Endothelial cell of umbilical vein (primary cell): Measurements from ENCODE around the gene FHIT. TPM values are rescaled to one million over a fixed set of nuclear protein-coding genes. Genes with fewer than 3 reads are reported as not detected.

Source experiments
- BruUV-seq: library from RNA; stranded (reverse); fragments of 400-500 nt; replicated peaks from 2 replicates; lab custom pipeline; 2021; lab: Mats Ljungman, UMichigan
- CTCF ChIA-PET: fragments of 300-600, 350-600 bp; sonication (Branson Sonifier 250); formaldehyde crosslinking; loops from one replicate; lab custom pipeline; 2021; ENCODE audit warnings: antibody characterized with exemption, inconsistent platforms; lab: Charles Lee
- POLR2A ChIA-PET: fragments of 300-600, 350-600 bp; sonication (Branson Sonifier 250); formaldehyde crosslinking; loops from one replicate; lab custom pipeline; 2021; ENCODE audit warnings: antibody characterized with exemption, inconsistent platforms; lab: Charles Lee
- DNase-seq: peaks from one replicate; pipeline ENCODE4 v3.0.0-alpha.2; 2011; ENCODE audit warnings: low read depth, low spot score
- FAIRE-seq: peaks from 2 replicates; lab custom pipeline; 2011; peaks lifted over from hg19 to GRCh38; lab: Jason Lieb, UNC
- H2AFZ ChIP-seq: 2 replicates; pipeline ENCODE4 v1.6.0; 2012; ENCODE audit warnings: low read depth, low read length, control low read depth, inconsistent platforms
- H3K27ac ChIP-seq: 2 replicates; pipeline ENCODE4 v1.5.1; 2011; ENCODE audit warnings: low read depth, mild to moderate bottlenecking, control low read depth, low read length, moderate library complexity; ENCODE audit not compliant: insufficient read depth
- H3K27me3 ChIP-seq, 2 experiments: 2 replicates each; pipeline versions ENCODE4 v1.6.0 to v1.6.1; 2011; ENCODE audit warnings: low read length in 2 of 2, mixed read lengths in 1 of 2; ENCODE audit not compliant: control insufficient read depth in 2 of 2, insufficient read depth in 2 of 2
- H3K36me3 ChIP-seq, 2 experiments: 2 replicates in 1 of 2; 3 replicates in 1 of 2; pipeline ENCODE4 v1.5.1; 2011; ENCODE audit warnings: low read length in 2 of 2, mild to moderate bottlenecking in 1 of 2, moderate library complexity in 1 of 2; ENCODE audit not compliant: control insufficient read depth in 2 of 2, insufficient read depth in 2 of 2; ENCODE audit errors: extremely low read depth in 1 of 2
- H3K4me1 ChIP-seq: 3 replicates; pipeline ENCODE4 v1.5.1; 2011; ENCODE audit warnings: mild to moderate bottlenecking, low read length; ENCODE audit not compliant: control insufficient read depth, insufficient read depth; ENCODE audit errors: extremely low read depth
- H3K4me2 ChIP-seq: 2 replicates; pipeline ENCODE4 v1.6.1; 2011; ENCODE audit warnings: low read length, control low read depth, mixed read lengths; ENCODE audit not compliant: insufficient read depth
- H3K4me3 ChIP-seq, 3 experiments: fragments of 200-600 bp in 1 of 3; sonication (generic), shearing (Covaris generic) in 1 of 3; replicated peaks in 1 of 3; 2 replicates each; pipeline ENCODE4 v1.5.1; 2011 to 2016; ENCODE audit warnings: control low read depth in 3 of 3, low read length in 3 of 3, mild to moderate bottlenecking in 2 of 3, inconsistent platforms in 1 of 3, low read depth in 1 of 3, moderate library complexity in 1 of 3; ENCODE audit not compliant: insufficient read depth in 1 of 3
- H3K79me2 ChIP-seq: 2 replicates; pipeline ENCODE4 v1.6.0; 2012; ENCODE audit warnings: low read length, inconsistent platforms; ENCODE audit not compliant: control insufficient read depth, insufficient read depth
- H3K9ac ChIP-seq: replicated peaks from 2 replicates; pipeline ENCODE3; 2011; ENCODE audit warnings: low read length, control low read depth; ENCODE audit not compliant: insufficient read depth; ENCODE audit errors: extremely low read depth
- H3K9me1 ChIP-seq: replicated peaks from 3 replicates; pipeline ENCODE4 v1.6.0; 2011; ENCODE audit warnings: mild to moderate bottlenecking, low read length; ENCODE audit not compliant: control insufficient read depth, insufficient read depth; ENCODE audit errors: extremely low read depth
- H3K9me3 ChIP-seq: replicated peaks from 2 replicates; pipeline ENCODE4 v1.5.1; 2012; ENCODE audit warnings: low read length, inconsistent platforms; ENCODE audit not compliant: control insufficient read depth, insufficient read depth
- H4K20me1 ChIP-seq: replicated peaks from 2 replicates; pipeline ENCODE3; 2011; ENCODE audit warnings: mild to moderate bottlenecking, low read length; ENCODE audit not compliant: control insufficient read depth, insufficient read depth; ENCODE audit errors: extremely low read depth
- EZH2 ChIP-seq: IDR thresholded peaks from 2 replicates; pipeline ENCODE4 v1.6.1; 2012; ENCODE audit warnings: borderline replicate concordance, low read depth, mild to moderate bottlenecking, moderate library complexity, low read length, inconsistent platforms; ENCODE audit not compliant: severe bottlenecking
- FOS ChIP-seq: IDR thresholded peaks from 2 replicates; pipeline ENCODE4 v1.6.1; 2011; ENCODE audit warnings: mild to moderate bottlenecking, low read length, moderate library complexity, borderline replicate concordance; ENCODE audit not compliant: insufficient read depth
- GATA2 ChIP-seq: IDR thresholded peaks from 2 replicates; pipeline ENCODE4 v1.7.0; 2011; ENCODE audit warnings: low read depth, mild to moderate bottlenecking, moderate library complexity, mixed read lengths, low read length; ENCODE audit not compliant: insufficient read length, insufficient read depth
- JUN ChIP-seq: IDR thresholded peaks from 2 replicates; pipeline ENCODE4 v1.6.1; 2011; ENCODE audit warnings: borderline replicate concordance, low read depth; ENCODE audit not compliant: insufficient read length, insufficient read depth
- MYC ChIP-seq: IDR thresholded peaks from one replicate; pipeline ENCODE4 v1.6.1; 2011; ENCODE audit warnings: mild to moderate bottlenecking, low read depth, low read length
- POLR2A ChIP-seq: IDR thresholded peaks from 2 replicates; pipeline ENCODE4 v1.6.1; 2012; ENCODE audit warnings: low read depth, mild to moderate bottlenecking, control low read depth, low read length
- POLR2AphosphoS5 ChIP-seq: IDR thresholded peaks from 2 replicates; pipeline ENCODE4 v1.6.1; 2012; ENCODE audit warnings: low read depth, mild to moderate bottlenecking, control low read depth, low read length, moderate library complexity; ENCODE audit not compliant: insufficient read depth
- dilution Hi-C: fragments of 300-500 bp; cut with MboI; formaldehyde crosslinking; loops from one replicate; pipeline ENCODE4 v1.15.0; 2019; ENCODE audit warnings: low sequenced_read_pairs; ENCODE audit not compliant: extremely low pct_ligation_motif_present
- intact Hi-C: fragments of 100-400 bp; cut with micrococcal nuclease; formaldehyde crosslinking; loops from one replicate; pipeline ENCODE4 v1.10.0; 2022
- polyA plus RNA-seq, 4 experiments: library from polyadenylated mRNA; depleted of rRNA in 3 of 4; stranded (reverse) in 3 of 4; unstranded in 1 of 4; fragments of >200 nt; gene quantifications; 2 replicates each; pipeline versions ENCODE4 v1.2.1 to v1.2.3, GENCODE V29; 2011 to 2012; ENCODE audit warnings: missing spikeins in 1 of 4
- total RNA-seq: library from RNA; stranded (reverse); gene quantifications from 2 replicates; pipeline ENCODE4 v1.2.3, GENCODE V29; 2021
- TF ChIP-seq, protein P1 (sequence below): IDR thresholded peaks from 2 replicates; pipeline ENCODE4 v1.6.1; 2011; ENCODE audit not compliant: insufficient read depth, insufficient read length
- TF ChIP-seq, protein P2 (sequence below), 2 donors: IDR thresholded peaks; 1 replicate in 1 of 2; 2 replicates in 1 of 2; pipeline ENCODE4 v1.5.1; 2011; ENCODE audit warnings: low read length in 2 of 2, mild to moderate bottlenecking in 2 of 2, moderate library complexity in 2 of 2, control low read depth in 1 of 2, inconsistent platforms in 1 of 2, low read depth in 1 of 2; ENCODE audit not compliant: insufficient read depth in 1 of 2; ENCODE audit errors: extremely low read depth in 1 of 2

The FHIT gene
- total and polyA plus RNA-seq, 2 donors (not counting 3 experiments of a cell fraction or from before 2014, with no cell fraction given) = 0.47 to 2.2 TPM

DNA sequence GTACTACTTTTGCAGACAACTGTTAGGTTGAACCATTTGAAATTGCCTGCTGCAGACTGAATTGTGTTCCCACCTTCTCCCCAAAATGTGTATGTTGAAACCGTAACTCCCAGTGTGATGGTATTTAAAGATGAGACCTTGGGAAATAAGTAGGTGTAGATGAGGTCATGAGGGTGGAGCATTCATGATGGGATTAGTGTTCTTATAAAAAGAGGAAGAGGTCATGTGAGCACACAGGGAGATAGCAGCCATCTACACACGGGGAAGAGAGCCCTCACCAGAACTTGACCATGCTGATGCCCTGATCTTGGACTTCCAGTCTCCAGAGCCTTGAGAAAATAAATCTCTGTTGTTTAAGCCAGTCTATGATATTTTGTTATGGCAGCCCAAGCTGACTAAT is 17.4 kb upstream of the FHIT start:
- intact Hi-C loops = no loop called here
- FAIRE-seq = no peak

More for the DNA sequence above, 17.4 kb upstream of the FHIT start:
- no peak overlapping the region for H3K4me2 ChIP-seq
- no peaks in the 10 kb centered on the region for H3K4me1 ChIP-seq
- dilution Hi-C loops = no loop called here
- H3K27me3 ChIP-seq = no peaks in the 10 kb centered on the region
- no TSS peak for BruUV-seq
- H2AFZ ChIP-seq = no peak overlapping the region
- H3K27ac ChIP-seq = no peak overlapping the region
- no peaks in the 10 kb centered on the region for H3K9me1 ChIP-seq
- no peaks in the 10 kb centered on the region for H3K36me3 ChIP-seq
- ChIA-PET POLR2A (no interaction called here), CTCF (no interaction called here)
- no peaks in the 10 kb centered on the region for H3K79me2 ChIP-seq
- H3K4me3 ChIP-seq = no peak overlapping the region
- H3K9me3 ChIP-seq = no peaks in the 10 kb centered on the region
- no peaks in the 10 kb centered on the region for H4K20me1 ChIP-seq
- TF ChIP-seq, protein P1, sequence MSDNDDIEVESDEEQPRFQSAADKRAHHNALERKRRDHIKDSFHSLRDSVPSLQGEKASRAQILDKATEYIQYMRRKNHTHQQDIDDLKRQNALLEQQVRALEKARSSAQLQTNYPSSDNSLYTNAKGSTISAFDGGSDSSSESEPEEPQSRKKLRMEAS = no peak
- TF ChIP-seq GATA2 = no peak
- no peak for TF ChIP-seq MYC
- TF ChIP-seq, protein P2, sequence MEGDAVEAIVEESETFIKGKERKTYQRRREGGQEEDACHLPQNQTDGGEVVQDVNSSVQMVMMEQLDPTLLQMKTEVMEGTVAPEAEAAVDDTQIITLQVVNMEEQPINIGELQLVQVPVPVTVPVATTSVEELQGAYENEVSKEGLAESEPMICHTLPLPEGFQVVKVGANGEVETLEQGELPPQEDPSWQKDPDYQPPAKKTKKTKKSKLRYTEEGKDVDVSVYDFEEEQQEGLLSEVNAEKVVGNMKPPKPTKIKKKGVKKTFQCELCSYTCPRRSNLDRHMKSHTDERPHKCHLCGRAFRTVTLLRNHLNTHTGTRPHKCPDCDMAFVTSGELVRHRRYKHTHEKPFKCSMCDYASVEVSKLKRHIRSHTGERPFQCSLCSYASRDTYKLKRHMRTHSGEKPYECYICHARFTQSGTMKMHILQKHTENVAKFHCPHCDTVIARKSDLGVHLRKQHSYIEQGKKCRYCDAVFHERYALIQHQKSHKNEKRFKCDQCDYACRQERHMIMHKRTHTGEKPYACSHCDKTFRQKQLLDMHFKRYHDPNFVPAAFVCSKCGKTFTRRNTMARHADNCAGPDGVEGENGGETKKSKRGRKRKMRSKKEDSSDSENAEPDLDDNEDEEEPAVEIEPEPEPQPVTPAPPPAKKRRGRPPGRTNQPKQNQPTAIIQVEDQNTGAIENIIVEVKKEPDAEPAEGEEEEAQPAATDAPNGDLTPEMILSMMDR (IDR thresholded peaks at IDR 0.05; ENCODE audit: extremely low read depth in 1 of 2, insufficient read depth in 1 of 2, low read depth in 1 of 2, low read length in 2 of 2) = no peak
- TF ChIP-seq FOS = no peak
- no peak for TF ChIP-seq POLR2AphosphoS5
- no peak for TF ChIP-seq POLR2A
- TF ChIP-seq EZH2 = no peak
- no peak for TF ChIP-seq JUN
- H3K9ac ChIP-seq = no peak overlapping the region
- no peak for DNase-seq
